Fibroblast of gingiva (primary cell): Measurements from ENCODE around the gene PIANP.
"Not testable (repeated sequence)": the region's sequence is repeated elsewhere in the genome, so short reads cannot be mapped to it uniquely, and the experiment has no call there.

Experiments used
- DNase-seq: peaks from one replicate; pipeline ENCODE4 v3.0.0-alpha.2; 2011; ENCODE audit warnings: low read depth

Gene PIANP, protein sequence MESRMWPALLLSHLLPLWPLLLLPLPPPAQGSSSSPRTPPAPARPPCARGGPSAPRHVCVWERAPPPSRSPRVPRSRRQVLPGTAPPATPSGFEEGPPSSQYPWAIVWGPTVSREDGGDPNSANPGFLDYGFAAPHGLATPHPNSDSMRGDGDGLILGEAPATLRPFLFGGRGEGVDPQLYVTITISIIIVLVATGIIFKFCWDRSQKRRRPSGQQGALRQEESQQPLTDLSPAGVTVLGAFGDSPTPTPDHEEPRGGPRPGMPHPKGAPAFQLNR

DNA sequence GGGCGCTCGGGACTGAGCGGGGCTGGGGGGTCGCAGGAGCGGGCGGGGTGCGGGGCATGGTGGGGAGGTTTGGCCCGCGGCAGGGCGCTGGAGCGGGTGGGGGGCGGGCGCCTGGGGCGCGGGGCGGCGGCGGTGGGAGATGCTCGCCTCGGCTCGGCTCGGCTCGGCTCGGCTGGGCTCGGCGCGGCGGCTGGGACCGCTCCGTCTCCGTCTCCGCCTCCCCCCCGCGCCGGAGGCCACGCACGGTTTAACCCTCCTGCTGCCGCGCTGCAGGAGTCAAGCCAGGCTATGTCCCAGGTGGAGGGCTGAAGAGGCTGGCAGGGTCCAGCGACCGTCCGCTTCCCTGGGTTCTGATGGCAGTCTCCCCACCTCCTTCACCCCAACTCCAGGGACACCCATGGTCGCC, at the start of gene PIANP:
TSS of gene PIANP (minus strand) at position 170 of the 406 bp plus-strand sequence. CDS start 2,754 bp downstream, outside the sequence.
- DNase-seq, result no peak

GRCh38 chr12:6748761-6749160, 48.1 kb upstream of the PIANP start:
- DNase-seq, result no peak

DNA sequence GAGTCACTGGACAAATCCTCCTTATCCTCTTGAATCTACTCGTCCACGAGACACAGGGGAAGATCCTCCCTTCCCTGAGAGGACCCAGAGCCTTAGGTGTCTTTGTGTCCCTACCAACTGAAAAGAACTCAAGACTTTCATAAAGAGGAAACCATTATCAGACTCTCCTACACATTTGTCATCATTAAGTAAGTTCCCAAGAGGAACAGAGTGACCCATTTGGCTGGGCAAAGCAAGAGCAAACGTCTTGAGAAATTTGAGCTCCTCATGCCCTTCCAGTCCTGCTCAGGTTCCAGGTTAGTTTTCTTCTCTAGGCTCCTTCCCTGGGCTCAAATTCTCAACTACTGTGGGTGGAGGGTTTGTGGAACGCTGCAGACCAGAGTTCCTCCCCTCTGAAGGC, 46.6 kb upstream of the PIANP start:
- DNase-seq, result no peak

DNA sequence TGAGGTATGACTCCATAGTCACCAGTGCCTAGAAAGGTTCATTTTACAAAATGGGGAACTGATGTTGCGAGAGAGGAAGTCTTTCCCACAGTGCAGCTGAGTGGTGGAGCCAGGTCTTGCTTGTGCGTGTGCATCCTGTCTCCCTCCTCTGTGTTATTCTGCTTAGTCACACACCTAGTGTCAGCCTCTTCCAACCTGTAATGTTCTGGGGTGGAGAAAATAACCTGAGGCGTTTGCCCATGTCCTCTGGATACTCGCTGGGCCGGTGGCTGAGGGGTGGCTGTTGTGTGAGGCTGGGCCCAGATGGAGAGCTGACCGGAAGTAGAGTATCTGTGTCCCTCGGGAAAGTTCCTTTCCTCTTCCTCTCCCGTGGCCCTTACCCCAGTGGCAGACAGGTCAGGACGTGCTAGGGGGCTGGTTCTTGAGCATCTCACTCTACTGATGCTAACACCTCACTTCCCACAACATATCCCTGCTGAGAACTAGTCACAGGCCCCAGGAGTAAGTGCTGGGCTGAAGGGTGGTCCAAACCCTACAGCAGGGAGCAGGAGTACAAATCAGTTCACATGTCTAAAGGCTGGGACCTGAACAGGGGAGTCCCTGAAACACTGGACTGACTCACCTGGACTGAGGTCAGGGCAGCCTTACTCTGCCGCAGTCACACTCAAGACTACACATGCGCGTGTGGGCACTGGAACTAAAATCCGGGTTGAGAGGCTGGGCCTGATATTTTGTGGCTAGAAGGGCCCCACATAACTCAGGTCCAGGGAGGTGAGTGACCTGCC, 45.3 kb upstream of the PIANP start:
- DNase-seq, result no peak

DNA sequence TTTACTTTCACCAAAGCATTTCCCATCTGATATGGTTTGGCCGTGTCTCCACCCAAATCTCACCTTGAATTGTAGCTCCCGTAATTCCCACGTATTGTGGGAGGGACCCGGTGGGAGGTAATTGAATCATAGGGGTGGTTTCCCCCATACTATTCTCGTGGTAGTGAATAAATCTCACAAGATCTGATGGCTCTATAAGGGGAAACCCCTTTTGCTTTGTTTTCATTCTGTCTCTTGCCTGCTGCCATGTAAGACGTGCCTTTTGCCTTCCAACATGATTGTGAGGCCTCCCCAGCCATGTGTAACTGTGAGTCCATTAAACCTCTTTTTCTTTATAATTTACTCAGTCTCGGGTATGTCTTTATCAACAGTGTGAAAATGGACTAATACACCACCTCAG, 42.7 kb upstream of the PIANP start:
- DNase-seq, result not testable (repeated sequence)

DNA sequence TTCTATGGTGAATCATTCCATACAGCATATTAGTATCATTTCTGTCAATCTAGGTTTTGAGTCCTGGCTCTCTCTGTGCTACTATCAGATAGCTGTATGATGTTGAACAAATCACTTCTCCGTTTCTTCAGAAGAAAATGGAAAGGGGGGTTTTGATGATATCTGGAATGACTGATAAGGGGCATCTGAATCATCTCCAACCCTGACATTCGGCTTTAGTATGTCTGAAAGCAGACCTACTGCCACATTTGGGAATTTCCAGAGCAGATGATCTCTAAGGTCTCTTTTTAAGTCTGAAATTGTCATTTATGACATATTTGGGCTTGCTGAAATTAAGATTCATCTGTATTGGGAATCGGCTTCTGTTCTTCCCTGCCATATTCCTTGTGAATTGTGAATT, 42.2 kb upstream of the PIANP start:
- DNase-seq, result no peak

- not testable (repeated sequence) for DNase-seq
Measured at GRCh38 chr12:6742080-6742479, 41.5 kb upstream of the PIANP start.

- DNase-seq, result no peak
Measured at GRCh38 chr12:6736754-6737153, 36.1 kb upstream of the PIANP start.

- peak; percentile 59 for DNase-seq
Measured at GRCh38 chr12:6735448-6736191, 35.0 kb upstream of the PIANP start.

DNA sequence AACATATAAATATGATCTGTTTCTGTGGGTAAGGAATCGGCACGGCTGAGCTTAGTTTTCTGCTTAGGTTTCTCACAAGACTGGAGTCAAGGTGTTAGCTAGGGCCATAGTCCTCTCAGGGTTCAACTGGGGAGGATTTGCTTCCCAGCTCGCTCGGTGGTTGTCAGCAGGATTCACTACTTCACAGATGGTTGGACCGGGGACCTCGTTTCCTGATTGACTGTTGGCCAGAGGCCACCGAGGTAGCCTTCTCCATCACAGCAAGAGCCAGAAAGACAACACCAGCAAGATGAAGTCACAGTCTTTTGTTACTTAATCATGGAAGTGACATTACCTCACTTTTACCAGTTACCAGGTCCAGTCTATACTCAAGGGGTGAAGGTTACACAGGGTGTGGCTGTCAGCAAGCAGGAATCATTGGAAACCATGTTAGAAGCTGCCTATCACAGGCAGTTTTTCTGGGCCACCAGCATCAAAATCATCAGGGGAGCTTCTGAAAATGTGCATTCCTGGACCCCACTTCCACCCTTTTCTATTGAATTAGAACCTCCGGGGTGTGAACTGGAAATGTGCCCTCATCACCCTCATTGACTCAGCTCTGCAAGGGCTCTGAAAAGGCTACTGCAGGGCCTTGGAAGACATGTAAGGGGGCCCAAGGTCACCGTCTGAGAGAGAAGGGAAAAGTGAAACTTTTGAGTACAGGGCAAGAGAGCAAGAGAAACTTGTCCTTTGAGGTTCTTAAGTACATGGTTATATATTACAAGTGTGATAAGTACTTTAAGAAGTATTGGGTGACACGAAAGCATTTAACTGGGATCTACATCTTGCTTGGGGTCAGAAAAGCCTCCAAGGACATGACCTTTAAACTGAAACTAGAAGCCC, 34.1 kb upstream of the PIANP start:
- no peak for DNase-seq

DNA sequence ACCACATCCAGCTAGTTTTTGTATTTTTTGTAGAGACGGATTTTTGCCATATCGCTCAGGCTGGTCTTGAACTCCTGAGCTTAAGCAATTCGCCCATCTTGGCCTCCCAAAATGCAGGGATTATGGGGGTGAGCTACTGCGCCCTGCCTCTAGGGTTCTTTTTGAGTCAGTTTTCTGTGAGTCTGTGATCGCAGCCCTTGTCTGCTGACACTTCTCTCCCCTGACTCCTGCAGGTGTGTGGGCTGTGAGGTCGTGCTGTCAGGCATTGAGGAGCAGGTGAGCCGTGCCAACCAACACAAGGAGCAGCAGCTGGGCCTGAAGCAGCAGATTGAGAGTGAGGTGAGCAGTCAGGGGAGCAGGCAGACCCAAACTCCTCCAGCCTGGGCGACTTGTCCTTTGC, 29.6 kb upstream of the PIANP start:
- no peak for DNase-seq

DNA sequence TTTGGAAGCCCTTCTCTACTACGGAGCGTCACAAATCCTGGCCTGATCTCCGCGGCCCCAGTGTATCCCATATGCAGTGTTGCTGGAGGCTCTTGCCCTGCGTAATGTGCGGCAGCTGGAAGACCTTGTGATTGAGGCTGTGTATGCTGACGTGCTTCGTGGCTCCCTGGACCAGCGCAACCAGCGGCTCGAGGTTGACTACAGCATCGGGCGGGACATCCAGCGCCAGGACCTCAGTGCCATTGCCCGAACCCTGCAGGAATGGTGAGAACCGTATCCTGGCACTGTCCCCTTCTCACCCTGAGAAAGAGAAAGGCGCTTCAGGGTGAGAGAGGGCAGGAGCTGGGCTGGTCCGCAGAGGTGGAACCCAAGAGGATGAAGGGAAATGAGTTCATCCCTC, 28.6 kb upstream of the PIANP start:
- DNase-seq, result no peak

DNA sequence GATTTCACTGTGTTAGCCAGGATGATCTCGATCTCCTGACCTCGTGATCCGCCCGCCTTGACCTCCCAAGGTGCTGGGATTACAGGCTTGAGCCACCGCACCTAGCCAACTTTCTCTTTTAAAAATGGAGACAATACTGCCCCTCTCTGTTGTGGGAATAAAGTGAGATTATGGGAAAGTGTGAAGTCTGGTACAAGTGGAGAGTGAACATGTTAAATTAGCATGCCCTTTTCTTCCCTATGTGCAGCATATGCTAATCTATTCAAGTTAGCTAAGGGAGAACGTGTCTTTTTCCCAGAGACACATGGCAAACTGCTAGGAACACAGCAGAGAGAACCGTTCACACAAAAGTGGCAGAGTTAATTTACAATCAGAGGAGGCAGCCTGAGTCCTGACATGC, 24.7 kb upstream of the PIANP start:
- DNase-seq, result no peak

DNA sequence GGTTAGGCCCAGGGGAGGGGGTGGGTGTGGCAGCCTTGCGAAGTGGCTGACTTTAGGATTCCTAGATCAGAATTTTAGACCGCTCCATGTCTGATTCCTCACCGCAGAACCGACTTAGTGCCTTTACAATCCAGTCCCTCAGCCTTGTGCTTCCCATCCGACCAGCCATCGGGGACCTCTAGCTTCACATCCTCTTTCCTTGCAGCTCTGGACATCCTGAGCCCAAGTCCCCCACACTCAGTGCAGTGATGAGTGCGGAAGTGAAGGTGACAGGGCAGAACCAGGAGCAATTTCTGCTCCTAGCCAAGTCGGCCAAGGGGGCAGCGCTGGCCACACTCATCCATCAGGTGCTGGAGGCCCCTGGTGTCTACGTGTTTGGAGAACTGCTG, 23.8 kb upstream of the PIANP start:
- DNase-seq, result no peak

- peak; percentile 98 for DNase-seq
Measured at GRCh38 chr12:6723607-6724408, 23.2 kb upstream of the PIANP start, which contains the start of gene COPS7A. COPS7A (plus strand) TSS chr12:6724046; CDS start chr12:6724657, 611 bp downstream.

DNA sequence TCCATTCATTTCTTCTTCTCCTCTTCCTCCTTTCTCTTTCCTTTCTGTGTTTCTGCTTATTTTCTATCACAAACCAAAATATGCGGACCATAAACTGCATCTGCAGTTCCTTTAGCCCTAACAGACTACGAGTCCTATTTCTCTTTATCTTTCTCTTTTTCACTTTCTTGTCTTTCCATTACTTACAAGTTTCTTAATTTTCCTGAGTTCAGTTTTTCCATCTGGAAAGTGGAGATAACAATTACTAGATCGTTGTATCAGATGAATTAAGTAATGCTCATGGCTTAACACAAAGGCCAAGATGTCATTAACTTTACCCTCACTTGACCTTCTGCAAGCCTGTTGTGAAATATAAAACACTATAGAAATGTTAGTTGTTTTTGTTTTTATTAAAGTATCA, 22.2 kb upstream of the PIANP start:
- DNase-seq, result no peak

DNA sequence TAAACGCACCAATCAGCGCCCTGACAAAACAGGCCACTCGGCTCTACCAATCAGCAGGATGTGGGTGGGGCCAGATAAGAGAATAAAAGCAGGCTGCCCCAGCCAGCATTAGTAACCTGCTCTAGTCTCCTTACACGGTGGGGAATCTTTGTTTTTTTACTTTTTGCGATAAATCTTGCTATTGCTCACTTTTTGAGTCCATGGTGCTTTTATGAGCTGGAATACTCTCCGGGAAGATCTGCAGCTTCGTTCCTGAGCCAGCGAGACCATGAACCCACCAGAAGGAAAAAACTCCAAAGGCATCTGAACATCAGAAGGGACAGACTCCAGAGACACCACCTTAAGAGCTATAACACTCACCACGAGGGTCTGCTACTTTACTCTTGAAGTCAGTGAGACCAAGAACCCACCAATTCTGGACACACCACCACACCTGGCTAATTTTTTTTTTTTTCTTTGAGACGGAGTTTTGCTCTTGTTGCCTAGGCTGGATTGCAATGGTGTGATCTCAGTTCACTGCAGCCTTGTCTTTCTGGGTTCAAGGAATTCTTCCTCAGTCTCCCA, 16.3 kb upstream of the PIANP start:
- DNase-seq, result no peak

- not testable (repeated sequence) for DNase-seq
Measured at GRCh38 chr12:6716031-6716873, 15.6 kb upstream of the PIANP start.

GRCh38 chr12:6708960-6709394, 8.4 kb upstream of the PIANP start:
- DNase-seq, result no peak

DNA sequence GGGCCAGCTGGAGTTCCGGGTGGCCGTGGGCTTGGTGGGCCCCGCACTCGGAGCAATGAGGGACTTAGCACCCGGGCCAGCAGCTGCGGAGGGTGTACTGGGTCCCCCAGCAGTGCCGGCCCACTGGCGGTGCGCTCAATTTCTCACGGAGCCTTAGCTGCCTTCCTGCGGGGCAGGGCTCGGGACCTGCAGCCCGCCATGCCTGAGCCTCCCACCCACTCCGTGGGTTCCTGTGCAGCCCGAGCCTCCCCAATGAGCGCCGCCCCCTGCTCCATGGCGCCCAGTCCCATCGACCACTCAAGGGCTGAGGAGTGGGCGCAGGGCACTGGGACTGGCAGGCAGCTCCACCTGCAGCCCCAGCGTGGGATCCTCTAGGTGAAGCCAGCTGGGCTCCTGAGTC, 7.7 kb upstream of the PIANP start:
- not testable (repeated sequence) for DNase-seq
